HG02870 (cell line): ENCODE results near the gene LAYN.

Source experiments
- ATAC-seq: cut with Tn5 transposase; IDR thresholded peaks from one replicate; pipeline ENCODE4 v1.9.1; 2021; ENCODE audit warnings: mild to moderate bottlenecking, moderate library complexity; ENCODE audit not compliant: unreplicated experiment

Gene LAYN

DNA sequence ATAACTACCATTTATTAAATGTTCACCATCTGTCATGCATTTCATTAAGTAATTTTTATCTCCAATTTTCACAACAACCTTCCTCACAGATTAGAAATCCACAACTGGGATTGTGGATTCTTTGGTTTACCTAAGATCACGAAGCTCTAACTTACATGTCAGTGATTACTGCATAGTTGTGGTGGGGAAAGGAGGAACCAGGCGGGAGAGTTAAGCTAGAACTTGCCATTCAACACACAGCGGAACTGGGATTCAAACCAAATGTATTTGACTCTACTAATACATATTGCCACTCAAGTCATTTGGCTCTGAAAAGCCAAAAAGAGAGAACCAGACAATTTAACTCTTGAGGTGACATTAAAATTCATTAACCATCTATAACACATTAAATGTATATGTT, 10.4 kb upstream of the LAYN start:
- ATAC-seq = no peak

DNA sequence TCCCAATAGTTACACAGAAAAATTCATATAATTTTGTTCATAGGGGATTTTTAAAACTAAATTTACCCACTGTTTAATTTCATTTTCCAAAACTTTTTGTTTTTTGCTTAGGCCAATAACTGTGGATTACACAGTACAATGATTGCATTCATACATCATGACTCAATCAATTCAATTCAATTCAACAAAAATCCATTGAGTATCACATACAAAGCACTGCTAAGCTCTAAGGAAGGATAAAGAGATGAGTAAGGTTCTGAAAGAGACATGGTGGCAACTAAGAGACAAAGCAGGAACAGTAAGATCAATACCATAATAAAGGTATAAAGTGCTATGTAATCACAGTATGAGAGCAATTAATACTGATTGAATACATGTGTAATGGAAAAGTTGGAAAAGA, 9.4 kb upstream of the LAYN start:
- ATAC-seq = no peak

DNA sequence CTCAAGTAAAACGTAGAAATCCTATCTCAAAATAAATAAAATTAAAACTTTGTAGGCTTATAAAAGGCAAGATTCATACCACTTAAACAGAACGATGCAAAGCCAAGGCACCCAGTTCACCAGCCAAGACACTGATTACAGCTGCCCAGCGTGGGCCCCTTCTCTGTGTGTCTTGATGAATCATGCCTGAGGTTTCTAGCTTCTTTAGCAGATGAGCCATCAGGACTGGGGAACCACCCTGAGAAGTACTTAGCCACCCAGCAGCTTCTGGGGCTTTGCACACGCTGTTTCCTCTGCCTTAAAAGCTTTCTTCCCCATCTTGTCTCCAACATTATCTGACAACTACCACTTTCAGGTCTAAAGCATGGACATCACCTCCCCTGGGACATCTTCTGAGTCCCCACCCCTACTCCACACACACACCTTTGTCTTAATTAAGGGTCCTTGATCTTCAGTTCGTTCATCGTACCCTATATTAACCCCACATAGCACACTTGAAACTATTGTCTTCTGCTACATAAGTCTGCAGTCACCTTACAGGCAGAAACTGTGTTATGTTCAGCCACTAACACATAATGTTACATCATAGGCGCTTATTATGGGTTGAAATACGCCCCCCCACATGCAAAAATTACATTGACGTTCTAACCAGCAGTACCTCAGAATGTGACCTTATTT, 8.7 kb upstream of the LAYN start:
- ATAC-seq = peak; percentile 87

DNA sequence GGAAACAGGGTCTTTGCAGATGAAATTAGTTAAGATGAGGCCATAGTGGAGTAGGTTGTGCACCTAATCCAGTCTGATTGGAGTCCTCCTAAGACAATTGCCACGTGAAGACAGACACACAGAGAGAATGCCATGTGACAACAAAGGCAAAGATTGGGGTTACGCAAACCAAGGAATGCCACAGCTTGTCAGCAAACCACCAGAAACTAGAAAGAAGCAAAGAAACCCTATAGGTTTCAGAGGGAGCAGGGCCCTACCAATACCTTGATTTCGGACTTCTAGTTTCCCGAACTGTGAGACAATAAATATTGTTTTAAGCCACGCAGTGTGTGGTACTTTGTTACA, 8.2 kb upstream of the LAYN start:
- no peak for ATAC-seq

DNA sequence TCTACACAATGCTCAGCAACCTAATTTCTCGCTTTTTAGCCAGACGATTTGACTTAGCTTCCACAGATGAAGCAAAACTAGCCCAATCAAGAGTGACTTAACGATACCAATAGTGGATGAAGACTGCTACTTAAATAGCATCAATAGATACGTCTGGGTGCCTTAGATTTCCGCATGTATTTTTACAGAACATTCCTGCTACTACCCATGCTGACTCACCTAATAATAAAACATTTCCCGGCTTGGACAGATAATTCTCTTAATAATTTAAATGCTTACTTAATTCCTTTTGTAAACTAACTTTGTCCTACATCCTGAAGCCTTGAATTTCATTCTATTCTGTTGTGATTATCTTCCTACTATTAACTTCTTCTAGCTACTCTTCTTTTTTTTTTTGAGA, 5.2 kb upstream of the LAYN start:
- ATAC-seq = no peak

DNA sequence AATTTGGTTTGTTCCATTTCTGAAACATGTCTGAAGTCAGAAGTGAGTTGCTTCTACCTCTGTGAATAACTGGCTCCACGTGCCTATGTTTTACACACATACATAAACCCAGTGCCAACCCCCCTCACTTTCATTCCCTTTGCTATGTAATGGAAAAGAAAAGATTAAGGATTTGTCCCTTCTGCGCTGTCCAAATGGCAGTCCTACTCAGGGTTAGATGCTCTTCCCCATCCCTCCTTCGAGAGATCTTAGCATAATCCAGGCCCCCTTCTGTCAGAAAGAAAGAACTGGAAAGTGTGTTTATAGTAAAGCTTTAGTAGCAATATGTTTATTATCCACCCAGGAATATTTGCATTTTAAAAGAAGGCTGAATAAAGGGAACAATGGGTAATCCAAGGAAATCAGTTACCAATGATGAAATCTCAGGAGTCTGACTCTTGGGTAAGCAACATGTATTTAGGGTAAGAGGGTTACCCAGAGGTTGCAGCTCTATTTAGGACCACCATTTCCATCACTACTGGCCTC, 3.1 kb upstream of the LAYN start:
- ATAC-seq = no peak

DNA sequence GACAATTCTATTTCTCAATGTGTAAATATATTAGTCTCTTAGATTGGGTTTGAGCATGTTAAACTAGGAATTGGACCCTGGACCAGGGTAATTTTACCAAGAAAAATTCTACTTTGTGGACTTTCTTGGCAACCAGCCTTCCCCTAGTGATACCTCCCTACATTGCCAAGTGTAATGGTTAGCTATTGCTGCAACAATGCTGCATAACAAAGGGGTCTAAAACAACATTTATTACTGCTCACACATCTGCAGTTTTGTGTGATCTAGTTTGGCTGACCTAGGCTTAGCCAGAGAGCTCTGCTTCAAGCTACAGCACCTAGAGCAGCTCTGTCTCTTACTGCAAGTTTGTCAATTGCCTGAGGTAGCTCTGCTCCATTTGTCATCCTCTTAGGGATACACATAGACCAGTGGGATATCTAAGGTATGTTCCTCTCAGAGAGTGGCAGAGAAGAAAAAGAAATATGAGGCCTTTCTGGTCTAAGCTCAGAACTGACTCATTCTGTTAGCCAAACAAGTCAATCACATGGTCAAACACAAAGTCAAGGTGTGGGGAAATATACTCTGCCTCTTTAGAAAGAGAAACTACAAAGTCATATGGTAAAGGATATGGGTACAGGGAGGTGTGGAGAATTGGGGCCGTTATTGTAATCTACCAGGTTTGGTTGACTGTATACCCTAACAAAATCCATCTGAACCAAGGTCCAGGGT, 2.0 kb upstream of the LAYN start:
- ATAC-seq = no peak

DNA sequence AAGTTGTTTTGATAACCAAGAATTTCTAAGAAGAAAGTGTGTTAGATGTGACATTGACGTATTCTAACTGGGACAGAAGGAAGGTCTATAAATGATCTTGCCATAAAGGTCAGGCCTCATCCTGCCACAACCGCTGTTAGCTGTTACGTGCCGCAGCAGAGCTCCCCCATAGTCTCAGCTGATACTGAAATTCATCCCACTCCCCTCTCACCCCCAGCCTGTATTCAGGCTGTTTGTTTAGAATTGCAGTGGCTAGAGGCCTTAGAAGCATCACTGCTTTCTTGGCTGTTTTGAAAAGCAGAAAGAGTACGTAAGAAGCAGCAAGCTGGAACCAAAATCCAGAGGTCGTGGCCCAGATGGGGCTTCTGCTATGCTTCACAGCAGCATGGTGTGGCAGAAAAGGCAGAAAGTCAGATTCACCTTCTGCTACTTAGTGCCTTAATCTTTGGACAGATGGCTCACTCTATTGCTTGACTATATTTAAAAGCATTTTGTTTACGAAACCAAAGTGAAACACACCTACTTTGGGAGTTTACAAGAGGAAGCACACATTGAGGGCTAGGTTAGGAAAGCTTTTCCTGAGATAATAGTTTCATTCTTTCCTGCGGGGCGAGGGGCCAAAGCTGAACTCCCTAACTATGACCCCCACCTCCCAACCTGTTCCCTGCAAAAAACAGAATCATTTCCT, 950 bp upstream of the LAYN start:
- ATAC-seq = no peak

DNA sequence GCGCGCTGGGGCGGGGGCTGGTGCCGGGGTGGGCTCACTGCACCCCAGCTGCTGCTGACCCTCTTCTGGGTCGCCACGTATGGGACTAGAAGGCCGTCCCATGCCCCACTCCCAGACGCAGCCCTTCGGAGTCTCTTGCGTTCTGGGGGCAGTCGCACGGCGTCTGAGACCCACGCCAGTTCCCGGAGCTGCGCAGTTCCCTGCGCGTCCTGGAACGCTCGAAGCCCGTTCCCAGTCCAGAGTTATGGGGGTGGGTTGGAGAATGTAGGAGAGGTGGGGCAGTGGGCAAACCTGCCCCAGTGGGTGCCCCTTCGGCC, 375 bp downstream of the LAYN start:
- ATAC-seq = no peak

DNA sequence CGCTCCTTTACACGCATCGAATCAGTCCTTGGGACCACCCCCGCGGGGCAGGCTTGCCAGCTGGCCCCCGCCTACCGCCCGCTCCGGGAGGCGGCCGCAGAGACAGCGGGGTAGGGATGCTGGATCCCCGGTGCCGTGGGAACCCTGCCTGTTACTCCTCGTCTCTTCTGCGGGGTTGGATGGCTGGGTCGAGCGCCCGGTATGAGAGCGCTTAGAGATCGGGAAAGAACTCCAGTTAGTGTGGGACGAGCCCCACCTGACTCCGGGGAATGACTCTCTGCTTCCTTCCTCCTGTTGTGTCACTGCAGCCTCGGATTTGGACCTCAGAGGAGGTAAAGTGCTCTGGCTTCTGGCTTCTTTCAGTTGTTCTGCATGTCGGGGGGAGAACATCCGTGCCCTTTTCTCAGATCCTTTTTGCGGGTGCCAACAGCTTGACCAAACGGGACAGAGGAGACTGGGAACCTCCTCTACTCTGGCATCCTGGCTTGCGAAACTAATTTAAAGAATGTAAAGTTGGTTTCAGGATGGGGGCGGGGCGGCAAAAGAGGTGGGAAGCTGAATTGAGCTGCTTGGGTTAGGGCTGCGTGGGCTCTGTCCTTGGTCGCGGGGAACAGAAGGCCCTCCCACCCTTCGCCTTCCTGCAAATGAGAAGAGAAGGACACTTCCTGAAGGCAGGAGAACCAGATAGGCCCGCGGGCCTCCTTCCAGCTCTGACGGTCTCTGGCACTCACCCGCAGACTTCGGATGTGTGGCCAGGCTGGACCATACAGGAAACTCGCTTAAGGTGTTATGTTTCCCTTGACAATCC, 938 bp downstream of the LAYN start:
- ATAC-seq = no peak

DNA sequence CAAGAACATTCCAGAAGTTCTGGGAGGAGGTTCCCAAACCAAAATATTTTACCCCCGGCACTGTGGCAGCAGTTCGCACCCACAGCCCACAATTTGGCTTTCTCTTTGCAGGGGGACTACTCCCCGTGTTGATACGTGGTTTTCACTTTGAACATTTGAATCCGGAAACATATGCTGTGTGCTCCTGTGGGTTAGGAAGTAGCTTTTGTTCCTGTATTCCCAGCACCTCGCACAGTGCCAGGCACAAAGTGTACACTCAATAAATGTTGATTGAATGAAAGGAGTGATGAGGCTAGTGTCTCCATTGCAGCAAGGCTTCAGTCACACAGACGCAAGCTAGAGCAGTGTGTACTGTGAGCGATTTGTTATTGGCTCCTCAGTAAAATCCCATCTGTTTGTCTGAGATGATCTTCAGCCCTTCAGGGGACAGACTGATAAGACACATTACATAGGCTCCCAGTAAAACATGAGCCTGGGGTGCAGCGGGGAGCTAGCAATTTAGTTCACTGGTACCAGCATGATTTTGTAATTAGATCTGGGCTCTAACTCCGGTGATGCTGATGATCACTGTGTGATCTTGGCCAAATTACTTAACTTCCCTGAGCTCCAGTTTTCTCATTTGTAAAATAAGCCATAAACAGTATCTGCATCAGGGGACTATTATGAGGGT, 2.2 kb downstream of the LAYN start:
- no peak for ATAC-seq

DNA sequence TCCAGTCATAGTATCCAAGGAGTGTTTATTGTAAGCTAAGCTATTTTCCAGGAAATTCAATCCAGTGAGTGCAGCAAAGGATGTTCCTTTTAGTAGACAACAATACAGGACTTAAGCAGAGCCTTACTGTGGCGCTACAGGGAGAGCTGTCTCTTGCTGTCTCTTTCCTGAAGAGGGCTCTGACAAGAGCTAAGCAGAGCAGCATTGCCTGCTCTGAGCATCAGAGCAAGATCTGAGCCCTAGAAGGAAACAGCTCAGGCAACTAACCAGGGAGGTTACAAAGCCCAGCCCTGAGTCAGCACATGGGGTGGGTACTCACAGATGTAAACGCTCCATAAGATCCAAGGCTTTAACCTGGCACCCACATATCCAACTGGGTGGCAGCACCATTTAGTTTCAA, 8.0 kb downstream of the LAYN start:
- ATAC-seq = no peak

DNA sequence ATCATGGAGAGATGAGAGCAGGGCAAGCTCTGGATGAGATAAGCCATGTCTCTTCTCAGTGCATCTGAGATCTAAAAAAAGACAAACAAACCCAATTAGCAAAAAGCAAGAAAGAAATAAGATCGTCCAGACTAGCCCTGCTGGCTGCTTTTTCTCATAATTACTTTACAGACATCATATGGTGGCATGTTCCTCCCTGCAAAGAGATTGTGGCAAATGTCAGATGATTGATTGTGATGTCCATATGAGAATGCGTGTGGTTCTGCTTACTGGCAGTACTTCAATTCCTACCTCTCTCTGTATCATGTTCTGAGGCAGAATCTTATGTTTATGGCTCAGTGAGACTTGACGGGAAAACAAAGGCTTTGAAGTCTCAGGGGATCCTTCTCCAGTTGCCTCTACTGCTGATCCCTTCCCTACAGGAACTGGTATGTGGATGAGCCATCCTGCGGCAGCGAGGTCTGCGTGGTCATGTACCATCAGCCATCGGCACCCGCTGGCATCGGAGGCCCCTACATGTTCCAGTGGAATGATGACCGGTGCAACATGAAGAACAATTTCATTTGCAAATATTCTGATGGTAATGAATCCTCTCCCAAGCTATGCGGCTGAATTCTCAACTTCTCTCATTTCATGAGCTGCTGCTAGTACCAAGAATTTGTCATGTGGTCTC, 8.8 kb downstream of the LAYN start:
- no peak for ATAC-seq

DNA sequence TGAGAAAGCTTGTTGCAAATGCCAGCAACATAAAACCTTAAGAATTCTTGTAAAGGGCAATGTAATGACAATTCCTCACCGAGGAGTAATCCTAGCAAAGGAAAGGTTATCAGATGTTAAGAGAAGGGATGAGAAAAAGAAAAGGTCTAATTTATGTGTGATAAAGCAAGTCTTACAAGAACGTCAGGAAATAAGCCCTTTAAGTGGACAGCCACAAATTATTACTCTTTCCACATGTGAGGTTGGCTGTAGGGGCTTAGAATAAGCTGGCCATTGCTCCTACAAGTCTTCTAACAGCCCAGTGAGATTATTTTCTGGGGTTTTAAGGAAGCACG, 9.3 kb downstream of the LAYN start:
- no peak for ATAC-seq

DNA sequence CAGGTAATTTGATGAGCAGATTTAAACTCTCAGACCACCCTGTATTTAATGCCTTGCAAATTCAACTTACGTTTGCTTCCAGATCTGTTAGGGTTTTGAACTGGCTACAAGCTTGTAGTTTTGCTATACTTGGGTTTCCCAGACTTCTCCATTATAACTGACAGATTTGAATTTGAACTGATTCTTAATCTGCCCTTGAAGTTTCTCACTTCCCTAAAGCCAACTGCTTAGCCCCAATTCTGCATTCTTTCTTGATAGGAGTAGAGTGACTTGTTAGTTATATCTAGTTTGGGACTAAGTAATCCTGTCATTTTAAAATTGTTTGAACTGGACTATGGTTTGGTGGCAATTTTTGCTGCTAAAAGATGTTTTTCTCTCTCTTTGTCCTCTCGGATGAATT, 9.7 kb downstream of the LAYN start:
- no peak for ATAC-seq

DNA sequence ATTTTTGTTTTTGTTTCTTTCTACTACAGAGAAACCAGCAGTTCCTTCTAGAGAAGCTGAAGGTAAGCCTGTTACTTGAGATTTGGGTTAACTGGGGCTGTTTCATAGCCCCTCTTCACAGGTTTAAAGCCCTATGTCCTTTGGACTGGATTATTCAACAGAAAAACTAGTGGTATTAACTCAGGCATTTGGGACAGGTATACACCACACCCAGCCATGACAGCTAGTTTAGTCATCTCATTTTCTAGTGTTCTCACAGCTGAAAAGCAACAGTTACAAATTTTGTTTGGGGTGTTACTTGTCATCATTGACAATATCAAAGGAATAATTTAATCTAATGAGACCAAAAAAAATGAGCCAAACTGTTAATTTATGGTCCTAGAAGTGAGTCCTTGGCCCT, 14.0 kb downstream of the LAYN start:
- ATAC-seq = no peak

DNA sequence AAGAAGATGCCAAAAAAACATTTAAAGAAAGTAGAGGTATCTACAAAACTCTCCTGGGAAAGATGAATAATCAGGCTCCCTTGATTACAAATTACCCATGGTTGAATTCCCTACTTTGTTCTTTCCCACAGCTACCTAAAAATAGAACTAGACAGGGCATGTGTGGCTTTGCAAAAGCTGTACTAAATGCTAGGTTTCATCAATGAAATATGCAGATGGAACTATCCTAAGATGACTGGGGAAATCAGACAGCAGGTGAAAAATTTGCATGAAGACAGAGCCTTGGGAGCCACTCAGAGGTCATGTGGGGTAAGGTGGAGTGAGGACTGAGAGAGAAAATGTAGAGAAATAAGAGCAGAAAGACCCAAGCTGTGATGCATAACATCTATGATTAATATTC, 14.7 kb downstream of the LAYN start:
- no peak for ATAC-seq

DNA sequence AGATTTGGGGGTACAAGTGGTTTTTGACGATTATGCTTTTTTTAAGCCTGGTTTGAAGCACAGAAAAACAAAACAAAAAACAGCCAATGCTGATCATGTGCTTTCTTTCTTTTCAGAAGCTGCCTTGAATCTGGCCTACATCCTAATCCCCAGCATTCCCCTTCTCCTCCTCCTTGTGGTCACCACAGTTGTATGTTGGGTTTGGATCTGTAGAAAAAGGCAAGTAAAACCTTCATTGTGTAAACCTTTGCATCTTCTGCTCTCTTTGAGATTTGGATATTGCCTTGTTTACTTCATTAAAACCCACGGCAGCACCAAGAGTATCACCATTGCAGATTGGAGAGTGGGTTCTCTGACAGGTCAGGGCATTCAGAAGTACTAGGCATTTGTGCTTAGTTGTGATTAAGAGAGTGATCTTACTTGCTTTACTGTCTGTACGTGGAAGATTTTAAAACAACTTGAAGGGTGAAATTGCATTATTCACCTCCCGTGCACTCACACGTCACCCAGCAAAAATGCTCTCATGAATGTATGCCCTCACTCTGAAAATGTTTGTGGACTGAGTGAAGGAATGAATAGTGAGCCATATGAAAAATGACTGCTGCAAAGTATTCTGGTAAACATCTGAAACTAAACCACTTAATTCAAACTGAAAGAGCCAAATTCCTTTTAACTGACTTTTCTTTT, 17.0 kb downstream of the LAYN start:
- no peak for ATAC-seq

DNA sequence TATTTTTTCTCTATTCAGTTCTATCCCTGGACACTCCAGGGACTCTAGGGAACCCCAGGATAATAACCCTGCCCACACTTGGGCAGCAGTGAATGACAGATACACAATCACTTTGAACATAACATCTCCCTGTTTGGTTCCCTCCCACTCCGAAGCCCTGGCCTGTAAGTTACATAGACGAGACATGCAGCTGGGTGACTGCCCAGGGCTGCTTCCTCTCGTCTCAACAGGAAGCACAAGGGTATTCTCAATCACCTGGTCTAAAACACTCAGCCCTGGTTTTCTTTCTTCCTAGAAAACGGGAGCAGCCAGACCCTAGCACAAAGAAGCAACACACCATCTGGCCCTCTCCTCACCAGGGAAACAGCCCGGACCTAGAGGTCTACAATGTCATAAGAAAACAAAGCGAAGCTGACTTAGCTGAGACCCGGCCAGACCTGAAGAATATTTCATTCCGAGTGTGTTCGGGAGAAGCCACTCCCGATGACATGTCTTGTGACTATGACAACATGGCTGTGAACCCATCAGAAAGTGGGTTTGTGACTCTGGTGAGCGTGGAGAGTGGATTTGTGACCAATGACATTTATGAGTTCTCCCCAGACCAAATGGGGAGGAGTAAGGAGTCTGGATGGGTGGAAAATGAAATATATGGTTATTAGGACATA, 19.4 kb downstream of the LAYN start:
- ATAC-seq = no peak
